ENCODE measurements around the gene CPNE4.

The CPNE4 gene

DNA sequence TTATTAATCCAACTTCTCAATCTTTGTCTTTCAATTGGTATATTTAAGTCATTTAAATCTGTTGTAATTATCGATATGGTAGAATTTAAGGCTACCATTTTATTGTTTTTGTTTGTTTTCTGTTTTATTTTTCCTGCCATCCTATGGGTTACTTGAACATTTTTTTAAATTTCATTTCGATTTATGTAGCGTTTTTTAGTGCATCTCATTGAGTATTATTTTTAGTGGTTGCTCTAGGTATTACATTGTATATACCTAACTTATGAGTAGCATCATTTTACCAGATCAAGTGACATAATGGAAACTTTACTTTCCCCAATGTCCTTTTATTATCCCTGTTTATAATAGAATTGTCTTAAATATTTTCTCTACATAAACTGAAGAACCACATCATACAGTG lies 284.6 kb downstream of the CPNE4 start:
- DNase-seq (ENCODE audit: insufficient read length, low spot score) (no peak), FAIRE-seq (peak; percentile 25)
- TF ChIP-seq, protein P1, sequence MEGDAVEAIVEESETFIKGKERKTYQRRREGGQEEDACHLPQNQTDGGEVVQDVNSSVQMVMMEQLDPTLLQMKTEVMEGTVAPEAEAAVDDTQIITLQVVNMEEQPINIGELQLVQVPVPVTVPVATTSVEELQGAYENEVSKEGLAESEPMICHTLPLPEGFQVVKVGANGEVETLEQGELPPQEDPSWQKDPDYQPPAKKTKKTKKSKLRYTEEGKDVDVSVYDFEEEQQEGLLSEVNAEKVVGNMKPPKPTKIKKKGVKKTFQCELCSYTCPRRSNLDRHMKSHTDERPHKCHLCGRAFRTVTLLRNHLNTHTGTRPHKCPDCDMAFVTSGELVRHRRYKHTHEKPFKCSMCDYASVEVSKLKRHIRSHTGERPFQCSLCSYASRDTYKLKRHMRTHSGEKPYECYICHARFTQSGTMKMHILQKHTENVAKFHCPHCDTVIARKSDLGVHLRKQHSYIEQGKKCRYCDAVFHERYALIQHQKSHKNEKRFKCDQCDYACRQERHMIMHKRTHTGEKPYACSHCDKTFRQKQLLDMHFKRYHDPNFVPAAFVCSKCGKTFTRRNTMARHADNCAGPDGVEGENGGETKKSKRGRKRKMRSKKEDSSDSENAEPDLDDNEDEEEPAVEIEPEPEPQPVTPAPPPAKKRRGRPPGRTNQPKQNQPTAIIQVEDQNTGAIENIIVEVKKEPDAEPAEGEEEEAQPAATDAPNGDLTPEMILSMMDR (IDR thresholded peaks at IDR 0.05; ENCODE audit: insufficient read depth, missing control alignments), result no peak

DNA sequence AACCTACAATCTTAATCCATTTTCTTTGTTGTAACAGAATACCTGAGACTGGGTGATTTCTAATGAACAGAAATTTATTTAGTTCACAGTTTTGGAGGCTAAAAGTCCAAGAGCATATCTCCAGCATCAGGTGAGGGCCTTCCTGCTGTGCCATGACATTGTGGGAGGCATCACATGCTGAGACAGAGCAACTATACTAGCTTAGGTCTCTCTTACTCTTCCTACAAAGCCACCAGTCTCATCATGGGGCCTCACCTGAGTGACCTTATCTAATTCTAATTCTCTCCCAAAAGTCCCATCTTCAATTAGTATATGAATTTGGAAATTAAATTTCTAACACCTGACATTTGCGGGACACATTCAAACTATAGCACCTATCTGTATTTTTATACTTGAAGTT lies 285.0 kb downstream of the CPNE4 start:
- DNase-seq (ENCODE audit: insufficient read length, low spot score), result no peak
- TF ChIP-seq, protein P1 (IDR thresholded peaks at IDR 0.05; ENCODE audit: insufficient read depth, missing control alignments), result no peak
- no peak for FAIRE-seq

DNA sequence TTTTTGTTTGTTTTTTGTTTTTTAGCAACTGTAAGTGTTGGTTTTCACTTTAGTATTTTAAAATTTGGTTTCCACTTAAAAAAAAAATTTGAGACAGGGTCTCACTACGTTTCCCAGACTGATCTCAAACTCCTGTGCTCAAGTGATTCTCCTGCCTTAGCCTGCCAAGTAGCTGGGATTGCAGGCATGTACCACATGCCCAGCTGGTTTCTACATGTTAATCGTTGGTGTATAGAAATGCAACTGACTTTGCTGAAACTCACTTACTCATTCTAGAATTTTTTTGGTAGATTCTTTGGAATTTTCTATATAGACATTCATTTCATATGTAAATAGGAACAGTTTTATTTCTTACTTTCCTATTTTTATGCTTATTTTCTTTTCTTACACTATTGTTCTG lies 287.3 kb downstream of the CPNE4 start:
- FAIRE-seq, result no peak
- TF ChIP-seq, protein P1 (IDR thresholded peaks at IDR 0.05; ENCODE audit: insufficient read depth, missing control alignments), result no peak
- no peak for DNase-seq (ENCODE audit: insufficient read length, low spot score)

DNA sequence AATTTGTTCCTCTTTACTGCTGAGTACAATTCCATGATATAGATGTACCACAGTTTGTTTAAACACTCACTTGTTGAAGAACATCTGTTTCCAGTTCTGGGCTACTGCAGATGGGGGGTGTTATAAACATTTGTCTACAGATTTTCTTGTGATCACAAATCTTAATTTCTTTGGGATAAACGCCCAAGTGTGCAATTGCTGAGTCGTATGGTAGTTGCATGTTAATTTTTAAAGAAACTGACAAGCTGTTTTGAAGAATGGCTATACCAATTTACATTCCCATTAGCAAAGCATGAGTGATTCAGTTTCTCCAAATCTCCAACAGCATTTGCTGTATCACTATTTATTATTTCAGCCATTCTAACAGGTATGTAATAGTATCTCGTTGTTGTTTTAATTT lies 290.0 kb downstream of the CPNE4 start:
- FAIRE-seq (no peak), DNase-seq (ENCODE audit: insufficient read length, low spot score) (no peak)
- TF ChIP-seq, protein P1 (IDR thresholded peaks at IDR 0.05; ENCODE audit: insufficient read depth, missing control alignments), result no peak

DNA sequence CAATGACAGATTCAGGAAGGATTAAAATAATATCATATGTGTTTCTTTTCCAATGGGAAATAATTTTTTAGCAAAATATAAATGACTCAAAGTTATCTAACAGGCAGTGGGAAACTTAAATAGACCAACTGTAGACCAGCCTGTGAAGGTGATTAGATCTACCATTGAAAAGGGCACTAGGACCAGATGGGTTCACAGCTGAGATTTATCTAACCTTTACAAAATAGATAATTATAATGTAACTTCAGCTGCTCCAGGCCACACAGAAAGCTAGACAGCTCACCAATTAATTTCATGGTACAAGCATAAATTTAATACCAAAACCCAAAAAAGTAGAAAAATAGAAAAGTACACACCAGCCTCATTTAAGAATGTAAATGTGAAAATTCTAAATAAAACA lies 291.7 kb downstream of the CPNE4 start:
- FAIRE-seq (no peak), DNase-seq (ENCODE audit: insufficient read length, low spot score) (no peak)
- TF ChIP-seq, protein P1 (IDR thresholded peaks at IDR 0.05; ENCODE audit: insufficient read depth, missing control alignments), result no peak

DNA sequence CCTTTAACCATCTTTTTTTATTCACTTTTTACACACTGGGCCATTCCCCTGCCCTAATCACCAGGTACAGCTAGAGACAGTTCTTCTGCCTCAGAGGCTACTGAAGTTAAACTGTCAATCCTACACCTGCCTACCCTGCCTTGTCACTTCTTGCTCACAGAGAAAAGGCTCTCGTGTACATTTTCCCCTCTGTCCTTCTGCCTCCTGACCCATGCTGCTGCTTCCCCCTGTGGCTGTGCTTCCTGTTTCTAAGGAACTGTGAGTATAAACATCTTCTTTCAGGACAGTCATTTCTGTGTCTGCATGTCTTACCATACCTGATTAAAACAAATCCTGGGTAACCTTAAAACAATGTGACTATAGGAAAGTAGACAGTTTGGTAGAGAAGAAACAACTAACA lies 295.6 kb downstream of the CPNE4 start:
- TF ChIP-seq, protein P1 (IDR thresholded peaks at IDR 0.05; ENCODE audit: insufficient read depth, missing control alignments), result no peak
- FAIRE-seq (no peak), DNase-seq (ENCODE audit: insufficient read length, low spot score) (no peak)

DNA sequence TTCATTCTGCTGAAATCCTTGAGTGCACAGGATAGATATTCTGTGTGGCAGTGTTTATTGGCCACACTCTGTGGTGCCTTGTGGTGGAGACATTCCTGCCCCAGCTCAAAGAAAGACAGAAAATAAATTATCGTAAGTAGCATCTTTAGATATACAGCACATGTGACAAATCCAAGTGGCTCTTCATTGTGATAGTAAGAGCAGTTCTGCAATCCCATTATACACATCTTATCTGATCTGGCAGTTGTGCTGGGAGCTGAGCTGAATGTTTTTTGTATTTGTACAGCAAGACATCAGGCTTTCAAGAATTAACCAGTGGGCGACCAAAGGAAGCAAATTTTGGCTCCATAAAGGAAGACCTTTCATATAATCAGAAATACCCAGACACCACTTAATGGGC lies 296.7 kb downstream of the CPNE4 start:
- no peak for DNase-seq (ENCODE audit: insufficient read length, low spot score)
- TF ChIP-seq, protein P1 (IDR thresholded peaks at IDR 0.05; ENCODE audit: insufficient read depth, missing control alignments), result no peak
- FAIRE-seq, result no peak

Data from D721Med (cell line).